ENCODE results near the gene UQCRFS1.

DNA sequence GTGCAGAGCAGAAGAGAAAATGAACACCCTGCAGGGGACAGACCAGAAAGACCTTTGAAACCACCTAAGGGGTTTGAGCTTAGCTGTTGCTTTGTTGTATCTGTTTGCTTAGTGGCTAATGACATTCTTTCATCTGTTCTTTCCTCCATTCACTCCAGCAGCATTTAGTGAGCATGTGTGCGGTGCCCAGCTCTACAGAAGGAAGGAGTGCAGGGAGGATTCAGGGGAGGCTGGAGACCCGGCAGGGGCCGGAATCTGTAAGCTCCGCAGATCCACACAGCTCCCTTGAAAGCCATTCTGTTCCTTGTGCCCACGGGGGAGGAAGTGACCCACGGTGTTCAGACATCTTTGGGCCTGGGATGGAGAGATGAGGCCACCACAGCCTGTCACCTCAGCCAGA lies 27.5 kb downstream of the UQCRFS1 start:
- TF ChIP-seq, protein P1, sequence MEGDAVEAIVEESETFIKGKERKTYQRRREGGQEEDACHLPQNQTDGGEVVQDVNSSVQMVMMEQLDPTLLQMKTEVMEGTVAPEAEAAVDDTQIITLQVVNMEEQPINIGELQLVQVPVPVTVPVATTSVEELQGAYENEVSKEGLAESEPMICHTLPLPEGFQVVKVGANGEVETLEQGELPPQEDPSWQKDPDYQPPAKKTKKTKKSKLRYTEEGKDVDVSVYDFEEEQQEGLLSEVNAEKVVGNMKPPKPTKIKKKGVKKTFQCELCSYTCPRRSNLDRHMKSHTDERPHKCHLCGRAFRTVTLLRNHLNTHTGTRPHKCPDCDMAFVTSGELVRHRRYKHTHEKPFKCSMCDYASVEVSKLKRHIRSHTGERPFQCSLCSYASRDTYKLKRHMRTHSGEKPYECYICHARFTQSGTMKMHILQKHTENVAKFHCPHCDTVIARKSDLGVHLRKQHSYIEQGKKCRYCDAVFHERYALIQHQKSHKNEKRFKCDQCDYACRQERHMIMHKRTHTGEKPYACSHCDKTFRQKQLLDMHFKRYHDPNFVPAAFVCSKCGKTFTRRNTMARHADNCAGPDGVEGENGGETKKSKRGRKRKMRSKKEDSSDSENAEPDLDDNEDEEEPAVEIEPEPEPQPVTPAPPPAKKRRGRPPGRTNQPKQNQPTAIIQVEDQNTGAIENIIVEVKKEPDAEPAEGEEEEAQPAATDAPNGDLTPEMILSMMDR (IDR thresholded peaks at IDR 0.05), result no peak
- TF ChIP-seq POLR2A (IDR thresholded peaks at IDR 0.05) (no peak), EP300 (IDR thresholded peaks at IDR 0.05) (no peak)

Data from ovary (tissue), 3 donors.